Measurements from ENCODE around the gene SLCO2A1. TPM values are rescaled to one million over a fixed set of nuclear protein-coding genes. Genes with fewer than 3 reads are reported as not detected.

SLCO2A1 gene
- total RNA-seq, 4 donors from 2014 or later = 8.4 to 68.5 (median 22.7) TPM

DNA sequence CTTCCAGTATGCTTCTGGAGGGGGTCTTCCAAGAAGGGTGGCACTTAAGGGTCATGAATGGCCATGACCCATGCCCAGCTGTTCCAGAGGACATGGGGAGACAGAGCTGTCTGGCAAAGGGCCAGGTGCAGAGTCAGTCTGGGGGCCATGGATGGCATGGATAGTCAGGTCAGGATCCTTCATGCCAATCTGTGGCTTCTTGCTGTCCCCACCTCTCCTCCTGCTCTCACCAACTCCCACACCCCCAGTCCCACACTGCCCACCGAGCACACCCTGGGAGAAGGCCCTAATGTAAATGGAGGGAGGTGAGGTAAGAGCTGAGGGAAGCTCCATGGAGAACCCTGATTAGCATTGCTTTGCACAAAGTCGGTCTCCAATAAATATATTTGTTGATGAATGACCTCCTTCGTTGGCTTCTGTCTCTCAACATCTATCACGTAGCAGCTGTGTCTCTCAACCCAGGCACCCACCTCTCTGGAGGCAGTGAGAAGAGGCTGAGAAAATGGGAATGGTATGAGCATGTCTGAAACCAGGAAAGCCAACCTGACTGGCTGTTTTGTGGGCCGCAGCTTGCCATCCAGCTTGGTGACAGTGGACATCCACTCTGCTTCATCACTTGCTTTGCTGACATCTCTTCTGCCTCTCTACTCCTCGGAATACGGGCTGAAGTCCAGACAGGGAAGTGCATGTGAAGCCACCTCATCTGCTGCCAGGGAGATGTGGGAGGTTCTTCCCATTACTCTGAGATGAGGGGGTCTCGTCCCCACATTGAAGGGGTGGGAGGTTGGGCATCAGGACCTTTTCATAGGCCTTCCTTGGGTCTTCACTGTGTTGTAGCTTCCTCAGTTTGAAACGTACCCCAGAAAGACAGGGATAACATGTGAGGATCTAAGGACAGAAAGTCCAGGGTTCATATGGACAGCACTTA is 96.4 kb downstream of the SLCO2A1 start:
- in situ Hi-C loops (cut with MboI; ENCODE audit: low pct_ligation_motif_present in 1 of 4, low pct_unique_long_range_greater_than_20kb in 1 of 4, low sequenced_read_pairs in 3 of 4) = loop anchor here in 2 of 4 donors (25.0 kb wide), 1 partner anchor 1196 kb away; no protein-coding TSS in a partner anchor
- DNase-seq = no peak
- no peak overlapping the region for H3K4me3 ChIP-seq
- peak overlapping the region in 1 of 4 donors; percentile 65 for H3K27ac ChIP-seq
- H3K9me3 ChIP-seq = no peaks in the 10 kb centered on the region
- peaks cover 0 to 11% (median 3%) of the 10 kb centered on the region in 4 donors for H3K4me1 ChIP-seq
- no peak for TF ChIP-seq EP300 (IDR thresholded peaks at IDR 0.05; ENCODE audit: low read depth)
- TF ChIP-seq, protein P1, sequence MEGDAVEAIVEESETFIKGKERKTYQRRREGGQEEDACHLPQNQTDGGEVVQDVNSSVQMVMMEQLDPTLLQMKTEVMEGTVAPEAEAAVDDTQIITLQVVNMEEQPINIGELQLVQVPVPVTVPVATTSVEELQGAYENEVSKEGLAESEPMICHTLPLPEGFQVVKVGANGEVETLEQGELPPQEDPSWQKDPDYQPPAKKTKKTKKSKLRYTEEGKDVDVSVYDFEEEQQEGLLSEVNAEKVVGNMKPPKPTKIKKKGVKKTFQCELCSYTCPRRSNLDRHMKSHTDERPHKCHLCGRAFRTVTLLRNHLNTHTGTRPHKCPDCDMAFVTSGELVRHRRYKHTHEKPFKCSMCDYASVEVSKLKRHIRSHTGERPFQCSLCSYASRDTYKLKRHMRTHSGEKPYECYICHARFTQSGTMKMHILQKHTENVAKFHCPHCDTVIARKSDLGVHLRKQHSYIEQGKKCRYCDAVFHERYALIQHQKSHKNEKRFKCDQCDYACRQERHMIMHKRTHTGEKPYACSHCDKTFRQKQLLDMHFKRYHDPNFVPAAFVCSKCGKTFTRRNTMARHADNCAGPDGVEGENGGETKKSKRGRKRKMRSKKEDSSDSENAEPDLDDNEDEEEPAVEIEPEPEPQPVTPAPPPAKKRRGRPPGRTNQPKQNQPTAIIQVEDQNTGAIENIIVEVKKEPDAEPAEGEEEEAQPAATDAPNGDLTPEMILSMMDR (IDR thresholded peaks at IDR 0.05) = no peak
- TF ChIP-seq POLR2AphosphoS5 (IDR thresholded peaks at IDR 0.05) = no peak
- TF ChIP-seq POLR2A (IDR thresholded peaks at IDR 0.05) = no peak
- H3K36me3 ChIP-seq = no peaks in the 10 kb centered on the region
- H3K27me3 ChIP-seq = no peaks in the 10 kb centered on the region
- 79 to 86% methylated on average over 3 to 9 of the region's 9 CpGs for WGBS, 2 donors (ENCODE audit: low coverage in 1 of 2)
- intact Hi-C loops (cut with DNase I; ENCODE audit: low total_unique reads) = no loop called here

DNA sequence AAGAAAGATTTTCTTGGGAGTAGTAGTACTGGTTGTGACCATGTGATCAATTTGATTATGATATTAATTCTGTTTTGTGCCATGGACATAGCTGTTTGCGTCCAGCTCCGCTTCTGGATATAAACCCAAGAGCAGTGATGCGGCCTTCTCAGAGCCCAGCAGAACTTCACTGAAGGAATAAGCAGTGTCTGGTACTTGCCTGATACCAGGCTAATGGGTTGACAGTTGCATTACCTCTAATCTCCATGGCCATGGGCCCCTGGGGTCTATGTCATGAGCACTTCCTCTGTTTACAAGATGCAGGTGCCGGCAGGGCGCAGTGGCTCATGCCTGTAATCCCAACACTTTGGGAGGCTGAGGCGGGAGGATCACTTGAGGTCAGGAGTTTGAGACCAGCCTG is 97.7 kb downstream of the SLCO2A1 start:
- TF ChIP-seq EP300 (IDR thresholded peaks at IDR 0.05; ENCODE audit: low read depth) (no peak), POLR2A (IDR thresholded peaks at IDR 0.05) (no peak), POLR2AphosphoS5 (IDR thresholded peaks at IDR 0.05) (no peak)
- TF ChIP-seq, protein P1 (IDR thresholded peaks at IDR 0.05) = no peak
- 96 to 100% methylated on average over 2 to 6 of the region's 6 CpGs for WGBS, 2 donors (ENCODE audit: low coverage in 1 of 2)
- DNase-seq = no peak

DNA sequence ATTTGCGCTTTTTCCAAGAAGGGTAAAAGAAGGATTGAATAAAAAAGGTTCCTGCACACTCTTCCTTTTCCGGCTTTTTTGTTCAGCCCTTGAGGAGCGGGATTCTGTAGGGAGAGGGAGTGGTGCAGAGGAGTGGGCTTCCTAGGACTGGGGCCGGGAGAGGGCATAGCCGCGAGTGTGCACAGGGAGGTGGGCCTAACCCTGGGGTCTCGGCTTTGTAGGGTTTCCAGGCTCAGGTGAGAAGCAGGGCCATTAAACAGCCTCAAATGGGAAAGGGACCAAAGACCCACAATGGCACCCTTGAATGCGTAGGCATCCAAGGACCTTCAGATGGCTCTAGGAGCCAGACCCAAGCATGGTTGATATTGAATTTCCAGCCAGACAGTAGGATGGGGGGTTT is 98.6 kb downstream of the SLCO2A1 start:
- WGBS, 2 donors (ENCODE audit: low coverage in 1 of 2) = 97 to 100% methylated on average over 2 to 8 of the region's 8 CpGs
- in situ Hi-C loops (cut with MboI; ENCODE audit: low pct_ligation_motif_present in 1 of 4, low pct_unique_long_range_greater_than_20kb in 1 of 4, low sequenced_read_pairs in 3 of 4) = loop anchor here in 2 of 4 donors (25.0 kb wide), 1 partner anchor 1194 kb away; no protein-coding TSS in a partner anchor

More for the DNA sequence above, 97.7 kb downstream of the SLCO2A1 start:
- intact Hi-C loops (cut with DNase I; ENCODE audit: low total_unique reads) = no loop called here
- no peaks in the 10 kb centered on the region for H3K27me3 ChIP-seq
- H3K4me1 ChIP-seq = peaks cover 4 to 18% (median 10%) of the 10 kb centered on the region in 4 donors
- H3K27ac ChIP-seq = no peak overlapping the region
- no peaks in the 10 kb centered on the region for H3K36me3 ChIP-seq
- no peaks in the 10 kb centered on the region for H3K9me3 ChIP-seq
- in situ Hi-C loops (cut with MboI; ENCODE audit: low pct_ligation_motif_present in 1 of 4, low pct_unique_long_range_greater_than_20kb in 1 of 4, low sequenced_read_pairs in 3 of 4) = loop anchor here in 2 of 4 donors (25.0 kb wide), 1 partner anchor 1195 kb away; no protein-coding TSS in a partner anchor
- H3K4me3 ChIP-seq = no peak overlapping the region

More for the DNA sequence above, 98.6 kb downstream of the SLCO2A1 start:
- Histone ChIP-seq H3K4me3 (no peak overlapping the region), H3K36me3 (no peaks in the 10 kb centered on the region), H3K9me3 (no peaks in the 10 kb centered on the region), H3K27ac (no peak overlapping the region), H3K27me3 (no peaks in the 10 kb centered on the region), H3K4me1 (peaks cover 4 to 18% (median 10%) of the 10 kb centered on the region in 4 donors)
- TF ChIP-seq POLR2A (IDR thresholded peaks at IDR 0.05) (no peak), EP300 (IDR thresholded peaks at IDR 0.05; ENCODE audit: low read depth) (no peak)
- TF ChIP-seq, protein P1 (IDR thresholded peaks at IDR 0.05) = no peak
- DNase-seq = no peak
- intact Hi-C loops (cut with DNase I; ENCODE audit: low total_unique reads) = no loop called here
